Activated CD4-positive, alpha-beta memory T cell treated with anti-CD3 and anti-CD28 coated beads, Interleukin-2, amount 10 ng/mL, durations not matched to agents 7 days and 5 days (primary cell): ENCODE results near the gene MYBPH. TPM values are rescaled to one million over a fixed set of nuclear protein-coding genes. Genes with fewer than 3 reads are reported as not detected.

ENCODE experiments used
- CTCF ChIA-PET: fragments of 350-600 bp; sonication (Branson Sonifier 250); formaldehyde crosslinking; loops from one replicate; lab custom pipeline; 2021; ENCODE audit warnings: antibody characterized with exemption, inconsistent platforms; lab: Charles Lee
- POLR2A ChIA-PET: fragments of 350-600 bp; sonication (Branson Sonifier 250); formaldehyde crosslinking; loops from one replicate; lab custom pipeline; 2021; ENCODE audit warnings: antibody characterized with exemption; lab: Charles Lee
- DNase-seq: peaks from one replicate; pipeline ENCODE4 v3.0.0-alpha.2; 2020
- H3K27ac Mint-ChIP-seq: one replicate; pipeline ENCODE4 v1.8.0; 2021; ENCODE audit warnings: mild to moderate bottlenecking, mixed read lengths
- H3K27me3 Mint-ChIP-seq: one replicate; pipeline ENCODE4 v1.8.0; 2021; ENCODE audit warnings: mixed read lengths
- H3K36me3 Mint-ChIP-seq: one replicate; pipeline ENCODE4 v1.8.0; 2021; ENCODE audit warnings: low read depth, mixed read lengths
- H3K4me1 Mint-ChIP-seq: one replicate; pipeline ENCODE4 v1.8.0; 2021; ENCODE audit warnings: mixed read lengths
- H3K4me3 Mint-ChIP-seq: one replicate; pipeline ENCODE4 v1.8.0; 2021; ENCODE audit warnings: mild to moderate bottlenecking, mixed read lengths
- H3K9me3 Mint-ChIP-seq: one replicate; pipeline ENCODE4 v1.8.0; 2021; ENCODE audit warnings: mixed read lengths
- total RNA-seq, 2 experiments: library from RNA; stranded (reverse); gene quantifications; one replicate each; pipeline ENCODE4 v1.2.3, GENCODE V29; 2021

The MYBPH gene
- total RNA-seq, 2 experiments from 2014 or later, result not detected

DNA sequence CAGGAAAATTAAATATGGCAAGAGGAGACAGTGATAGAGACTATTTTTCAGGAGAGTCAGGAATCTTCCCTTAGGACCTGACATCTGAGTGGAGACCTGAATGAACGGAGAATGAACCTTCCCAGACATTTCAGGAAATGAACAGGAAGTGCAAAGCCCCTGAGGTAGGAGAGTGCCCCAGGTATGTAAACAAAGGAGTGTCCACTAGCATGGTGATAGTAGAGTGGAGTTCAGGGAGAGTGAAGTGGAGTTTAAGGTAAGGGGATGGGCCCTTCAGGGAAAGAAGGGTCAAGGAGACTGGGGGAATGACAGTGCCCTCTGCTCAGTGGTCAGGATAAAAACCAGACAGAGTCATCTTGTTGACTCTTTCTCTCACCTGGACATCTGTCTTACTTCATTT lies 19.3 kb downstream of the MYBPH start:
- Mint-ChIP-seq H3K4me3 (no peak overlapping the region), H3K27ac (no peak overlapping the region), H3K9me3 (no peaks in the 10 kb centered on the region), H3K36me3 (no peaks in the 10 kb centered on the region), H3K27me3 (peaks cover 37% of the 10 kb centered on the region), H3K4me1 (no peaks in the 10 kb centered on the region)
- DNase-seq, result no peak
- ChIA-PET POLR2A (no interaction called here), CTCF (no interaction called here)

- no peaks in the 10 kb centered on the region for H3K36me3 Mint-ChIP-seq
- no peak overlapping the region for H3K4me3 Mint-ChIP-seq
- CTCF ChIA-PET, result interaction anchor here (1.0 kb wide), 1 partner anchor 17 kb away, joined by 3 read pairs; no protein-coding TSS in a partner anchor
- peaks cover 33% of the 10 kb centered on the region for H3K27me3 Mint-ChIP-seq
- H3K4me1 Mint-ChIP-seq, result no peaks in the 10 kb centered on the region
- DNase-seq, result no peak
- no peak overlapping the region for H3K27ac Mint-ChIP-seq
- H3K9me3 Mint-ChIP-seq, result no peaks in the 10 kb centered on the region
- POLR2A ChIA-PET, result no interaction called here
These were observed 21.4 kb downstream of the MYBPH start for GRCh38 chr1:203153989-203154821.

DNA sequence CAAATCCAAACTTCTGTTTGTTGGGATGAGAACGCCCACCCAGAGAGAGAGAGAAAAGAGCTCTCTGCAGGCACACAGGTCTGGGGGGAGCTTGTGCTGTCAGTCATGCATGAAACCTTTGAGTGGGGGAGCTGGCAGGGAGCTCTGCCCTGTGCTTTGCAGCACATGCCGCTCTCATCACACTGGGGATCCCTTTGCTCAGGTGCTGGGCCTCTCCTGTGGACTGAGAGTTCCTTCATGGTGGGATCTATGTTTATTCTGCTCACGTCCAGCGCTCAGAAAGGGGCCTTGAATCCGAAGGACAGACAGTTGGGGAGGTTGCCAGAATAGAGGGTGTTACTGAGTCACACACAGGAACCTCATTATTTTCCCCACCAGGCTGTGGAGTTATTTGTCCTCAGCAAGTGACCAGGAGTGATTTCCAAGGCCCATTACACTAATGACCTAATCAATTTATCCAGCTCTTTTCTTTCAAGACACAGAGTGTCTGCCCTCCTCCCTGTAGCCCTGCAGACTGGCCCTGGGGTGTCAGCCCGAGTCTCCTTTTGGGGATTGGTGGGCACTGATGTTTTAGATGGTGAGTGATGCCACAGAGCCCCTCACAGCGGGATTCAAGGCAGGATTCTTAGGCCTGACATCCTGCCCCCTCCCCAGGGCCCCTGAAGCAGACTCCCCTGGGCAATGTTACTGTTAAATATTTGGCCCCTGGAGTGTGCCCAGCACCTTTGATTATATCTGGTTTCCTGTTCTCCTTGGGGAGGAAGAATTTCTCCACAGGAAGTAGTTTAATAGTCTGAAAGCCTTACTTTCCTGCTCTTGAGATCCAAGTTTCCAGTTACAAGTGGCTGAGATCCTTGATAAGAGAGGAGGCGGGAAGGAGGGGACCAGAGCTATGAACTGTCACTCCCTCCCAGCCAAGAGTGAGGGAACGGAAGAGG lies 22.3 kb downstream of the MYBPH start:
- no peak for DNase-seq
- CTCF ChIA-PET, result interaction anchor here (1.0 to 1.2 kb wide), 2 partner anchors 18 to 20 kb away, joined by 3 to 4 read pairs; no protein-coding TSS in a partner anchor
- POLR2A ChIA-PET, result no interaction called here
- Mint-ChIP-seq H3K27ac (no peak overlapping the region), H3K4me1 (no peaks in the 10 kb centered on the region), H3K4me3 (no peak overlapping the region), H3K27me3 (peaks cover 26% of the 10 kb centered on the region), H3K36me3 (no peaks in the 10 kb centered on the region), H3K9me3 (no peaks in the 10 kb centered on the region)

DNA sequence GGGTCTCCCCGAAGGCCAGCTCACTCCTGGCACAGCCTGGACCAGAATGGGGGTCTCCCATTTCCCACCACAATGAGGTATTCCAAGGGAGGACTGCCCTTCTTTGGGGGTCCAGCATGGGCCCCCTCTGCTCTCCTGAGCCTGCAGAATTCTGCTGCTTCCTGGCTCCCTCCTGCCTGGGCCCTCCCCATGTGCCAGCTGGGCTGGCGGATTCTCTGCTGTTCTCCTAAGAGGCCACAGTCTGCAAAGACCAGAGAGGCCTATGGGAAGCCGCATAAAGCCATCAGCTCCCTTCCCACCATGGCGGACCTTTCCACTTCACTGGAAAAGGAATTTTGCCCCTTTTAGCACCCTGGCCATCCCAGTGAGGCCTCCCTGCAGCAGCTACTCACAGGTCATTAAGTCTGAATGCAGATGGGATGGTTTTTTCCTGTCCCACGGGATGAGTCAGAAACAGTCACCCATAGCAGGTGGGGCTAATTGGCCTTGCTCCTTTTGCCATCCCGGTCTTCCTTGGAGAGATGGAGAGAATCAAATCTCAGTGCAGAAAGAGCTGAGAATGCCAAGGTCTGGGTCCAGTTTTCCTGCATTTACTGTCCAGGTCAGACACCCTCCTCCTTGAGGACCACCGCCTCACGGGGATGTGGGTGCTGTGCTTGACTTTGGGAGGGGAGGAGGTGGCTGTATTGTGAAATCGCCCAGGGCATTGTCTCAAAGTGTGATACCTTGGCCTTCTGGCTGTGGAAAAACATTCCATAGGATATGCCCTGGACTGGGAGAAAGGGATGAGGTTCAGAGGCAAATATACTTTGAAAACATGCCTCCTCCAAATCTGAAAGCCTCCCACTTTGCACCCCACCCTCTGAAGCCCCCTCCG lies 23.2 kb downstream of the MYBPH start:
- no peak overlapping the region for H3K27ac Mint-ChIP-seq
- ChIA-PET POLR2A (no interaction called here), CTCF (interaction anchor here (1.2 kb wide), 1 partner anchor 19 kb away, joined by 4 read pairs; no protein-coding TSS in a partner anchor)
- H3K4me3 Mint-ChIP-seq, result no peak overlapping the region
- H3K9me3 Mint-ChIP-seq, result no peaks in the 10 kb centered on the region
- H3K27me3 Mint-ChIP-seq, result peaks cover 17% of the 10 kb centered on the region
- no peak for DNase-seq
- H3K36me3 Mint-ChIP-seq, result no peaks in the 10 kb centered on the region
- H3K4me1 Mint-ChIP-seq, result no peaks in the 10 kb centered on the region

GRCh38 chr1:203151362-203152157 lies 24.1 kb downstream of the MYBPH start:
- Mint-ChIP-seq H3K27ac (no peak overlapping the region), H3K36me3 (no peaks in the 10 kb centered on the region), H3K4me3 (no peak overlapping the region), H3K4me1 (no peaks in the 10 kb centered on the region), H3K9me3 (no peaks in the 10 kb centered on the region), H3K27me3 (peaks cover 11% of the 10 kb centered on the region)
- ChIA-PET POLR2A (no interaction called here), CTCF (interaction anchor here (1.2 kb wide), 1 partner anchor 18 kb away, joined by 4 read pairs; no protein-coding TSS in a partner anchor)
- no peak for DNase-seq

- ChIA-PET POLR2A (no interaction called here), CTCF (no interaction called here)
- Mint-ChIP-seq H3K9me3 (no peaks in the 10 kb centered on the region), H3K4me3 (no peak overlapping the region), H3K27ac (no peak overlapping the region), H3K36me3 (no peaks in the 10 kb centered on the region), H3K4me1 (no peaks in the 10 kb centered on the region), H3K27me3 (peaks cover 5% of the 10 kb centered on the region)
- DNase-seq, result no peak
These were observed 24.9 kb downstream of the MYBPH start for GRCh38 chr1:203150511-203151297.

- Mint-ChIP-seq H3K36me3 (no peaks in the 10 kb centered on the region), H3K27ac (no peak overlapping the region), H3K4me1 (no peaks in the 10 kb centered on the region), H3K4me3 (no peak overlapping the region), H3K27me3 (peaks cover 5% of the 10 kb centered on the region), H3K9me3 (no peaks in the 10 kb centered on the region)
- no peak for DNase-seq
- POLR2A ChIA-PET, result interaction anchor here (0.7 kb wide), 1 partner anchor 30 kb away, joined by 3 read pairs; no protein-coding TSS in a partner anchor
- CTCF ChIA-PET, result interaction anchor here (1.0 to 3.3 kb wide), 3 partner anchors 23 to 110 kb away, joined by 4 to 16 read pairs (median 5); no protein-coding TSS in a partner anchor
These were observed 26.3 kb downstream of the MYBPH start for GRCh38 chr1:203149188-203149840.

DNA sequence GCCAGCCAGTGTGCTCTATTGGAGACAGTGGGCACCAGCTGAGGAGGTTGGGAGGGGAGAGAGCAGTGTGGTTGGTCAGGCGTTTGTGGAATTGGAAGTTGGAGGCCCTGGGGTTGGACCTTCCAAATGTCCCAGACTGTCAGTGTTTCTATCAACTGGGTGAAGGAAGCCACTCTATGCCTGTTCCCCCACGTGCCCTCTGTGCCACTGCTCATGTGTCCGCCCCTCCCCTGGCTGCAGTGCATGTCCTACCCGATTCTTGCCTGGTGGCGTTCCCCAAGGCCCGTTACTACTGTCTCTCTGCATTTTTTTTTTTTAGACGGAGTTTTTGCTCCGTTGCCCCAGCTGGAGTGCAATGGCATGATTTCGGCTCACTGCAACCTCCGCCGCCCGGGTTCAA lies 27.0 kb downstream of the MYBPH start:
- H3K4me3 Mint-ChIP-seq, result no peak overlapping the region
- POLR2A ChIA-PET, result no interaction called here
- H3K9me3 Mint-ChIP-seq, result no peaks in the 10 kb centered on the region
- no peak overlapping the region for H3K27ac Mint-ChIP-seq
- peaks cover 5% of the 10 kb centered on the region for H3K27me3 Mint-ChIP-seq
- H3K4me1 Mint-ChIP-seq, result no peaks in the 10 kb centered on the region
- CTCF ChIA-PET, result interaction anchor here (1.0 to 3.3 kb wide), 4 partner anchors 23 to 109 kb away, joined by 3 to 16 read pairs (median 4); no protein-coding TSS in a partner anchor
- no peaks in the 10 kb centered on the region for H3K36me3 Mint-ChIP-seq
- DNase-seq, result no peak

- CTCF ChIA-PET, result interaction anchor here (1.0 to 3.3 kb wide), 2 partner anchors 24 to 107 kb away, joined by 3 to 16 read pairs; no protein-coding TSS in a partner anchor
- POLR2A ChIA-PET, result no interaction called here
- Mint-ChIP-seq H3K4me1 (no peaks in the 10 kb centered on the region), H3K4me3 (no peak overlapping the region), H3K27me3 (peaks cover 5% of the 10 kb centered on the region), H3K9me3 (no peaks in the 10 kb centered on the region), H3K27ac (no peak overlapping the region), H3K36me3 (no peaks in the 10 kb centered on the region)
- DNase-seq, result no peak
These were observed 27.5 kb downstream of the MYBPH start for GRCh38 chr1:203148127-203148526.

DNA sequence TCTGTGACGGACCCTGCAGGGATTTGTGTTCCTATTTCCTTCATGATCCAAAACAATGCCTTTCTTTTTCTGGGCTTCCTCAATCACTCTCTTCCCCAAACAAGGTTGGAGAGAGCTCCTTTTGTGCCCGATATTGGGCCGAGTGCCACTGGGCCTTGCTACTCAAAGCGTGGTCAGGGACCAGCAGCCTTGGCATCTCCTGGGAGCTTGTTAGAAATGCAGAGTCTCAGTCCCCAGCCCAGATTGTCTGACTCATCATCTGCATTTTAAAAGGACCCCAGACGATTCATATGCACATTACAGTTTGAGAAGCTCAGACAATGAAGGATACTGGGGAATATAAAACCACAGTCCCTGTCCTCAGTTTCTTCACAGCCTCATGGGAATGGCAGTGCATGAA lies 28.2 kb downstream of the MYBPH start:
- Mint-ChIP-seq H3K27ac (no peak overlapping the region), H3K36me3 (no peaks in the 10 kb centered on the region), H3K27me3 (peaks cover 9% of the 10 kb centered on the region), H3K4me3 (no peak overlapping the region), H3K4me1 (no peaks in the 10 kb centered on the region), H3K9me3 (no peaks in the 10 kb centered on the region)
- ChIA-PET CTCF (interaction anchor here (0.6 to 3.3 kb wide), 3 partner anchors 11 to 25 kb away, joined by 3 to 16 read pairs (median 3); no protein-coding TSS in a partner anchor), POLR2A (no interaction called here)
- no peak for DNase-seq
